ENCODE results near the gene CHRNA4. TPM values are rescaled to one million over a fixed set of nuclear protein-coding genes. Genes with fewer than 3 reads are reported as not detected.

CHRNA4 gene
- total RNA-seq, 4 donors from 2014 or later, result 0.54 to 6.3 (median 1.9) TPM

DNA sequence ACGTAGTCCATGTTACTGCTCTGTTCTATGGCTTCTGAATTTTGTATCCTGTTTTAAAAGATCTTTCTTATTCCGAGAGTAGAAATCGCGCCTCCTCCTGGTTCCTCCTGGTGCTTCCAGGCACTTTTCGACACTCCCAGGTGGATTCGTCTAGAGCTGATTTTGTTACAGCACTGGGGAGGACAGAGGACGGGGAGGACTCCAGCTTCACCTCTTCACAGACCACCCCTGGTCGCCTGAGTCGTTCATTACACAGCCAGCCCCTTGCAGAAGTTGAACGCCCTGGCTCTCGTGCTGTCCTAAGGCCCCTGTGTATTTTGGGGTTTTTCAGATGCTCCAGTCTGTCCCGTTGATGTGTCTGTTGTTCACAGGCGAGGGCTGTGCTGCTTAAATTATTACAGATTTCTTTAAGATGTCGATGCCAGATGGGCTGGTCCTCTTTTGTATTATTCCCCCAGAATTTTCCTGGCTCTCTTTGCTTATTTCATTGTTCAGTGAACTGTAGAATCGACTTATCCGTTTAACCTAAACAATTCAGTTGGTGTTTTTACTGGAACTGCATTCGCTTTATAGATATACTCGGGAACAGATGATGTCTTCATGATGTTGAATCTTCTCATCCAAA is 37.7 kb downstream of the CHRNA4 start:
- intact Hi-C loops (cut with DNase I), result loop anchor here (5.0 kb wide), 1 partner anchor 39 kb away; the partner anchor contains the start of gene CHRNA4
- Histone ChIP-seq H3K4me1 (peaks cover 0 to 10% of the 10 kb centered on the region in 2 donors), H3K4me3 (replicated peaks in 1 of 3) (no peak overlapping the region), H3K27me3 (no peaks in the 10 kb centered on the region), H3K36me3 (no peaks in the 10 kb centered on the region), H3K27ac (no peak overlapping the region), H3K9me3 (no peaks in the 10 kb centered on the region)
- TF ChIP-seq, protein P1, sequence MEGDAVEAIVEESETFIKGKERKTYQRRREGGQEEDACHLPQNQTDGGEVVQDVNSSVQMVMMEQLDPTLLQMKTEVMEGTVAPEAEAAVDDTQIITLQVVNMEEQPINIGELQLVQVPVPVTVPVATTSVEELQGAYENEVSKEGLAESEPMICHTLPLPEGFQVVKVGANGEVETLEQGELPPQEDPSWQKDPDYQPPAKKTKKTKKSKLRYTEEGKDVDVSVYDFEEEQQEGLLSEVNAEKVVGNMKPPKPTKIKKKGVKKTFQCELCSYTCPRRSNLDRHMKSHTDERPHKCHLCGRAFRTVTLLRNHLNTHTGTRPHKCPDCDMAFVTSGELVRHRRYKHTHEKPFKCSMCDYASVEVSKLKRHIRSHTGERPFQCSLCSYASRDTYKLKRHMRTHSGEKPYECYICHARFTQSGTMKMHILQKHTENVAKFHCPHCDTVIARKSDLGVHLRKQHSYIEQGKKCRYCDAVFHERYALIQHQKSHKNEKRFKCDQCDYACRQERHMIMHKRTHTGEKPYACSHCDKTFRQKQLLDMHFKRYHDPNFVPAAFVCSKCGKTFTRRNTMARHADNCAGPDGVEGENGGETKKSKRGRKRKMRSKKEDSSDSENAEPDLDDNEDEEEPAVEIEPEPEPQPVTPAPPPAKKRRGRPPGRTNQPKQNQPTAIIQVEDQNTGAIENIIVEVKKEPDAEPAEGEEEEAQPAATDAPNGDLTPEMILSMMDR (IDR thresholded peaks at IDR 0.05), result no peak
- no peak for TF ChIP-seq POLR2A (IDR thresholded peaks at IDR 0.05)
- WGBS, 2 donors, result 61 to 74% methylated on average over 17 of the region's 18 CpGs
- no peak for DNase-seq

DNA sequence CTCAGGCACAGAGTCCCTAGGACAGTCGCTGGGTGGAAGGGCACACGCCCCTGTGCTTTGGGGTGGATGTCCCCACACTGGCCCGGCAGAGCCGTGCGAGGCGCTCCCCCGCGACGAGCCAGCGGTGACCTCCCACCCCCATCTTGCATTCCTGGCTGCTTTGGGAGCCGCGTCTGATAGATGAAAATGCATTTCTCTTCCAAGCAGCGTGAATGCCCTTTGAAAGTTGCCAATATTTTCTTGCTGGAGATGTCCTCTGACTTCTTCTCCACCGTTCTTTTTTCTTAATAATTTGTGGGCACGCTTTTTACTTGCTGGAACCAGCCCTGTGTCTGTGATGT is 38.2 kb downstream of the CHRNA4 start:
- TF ChIP-seq, protein P1 (IDR thresholded peaks at IDR 0.05), result no peak
- no peak for TF ChIP-seq POLR2A (IDR thresholded peaks at IDR 0.05)
- intact Hi-C loops (cut with DNase I), result loop anchor here (5.0 kb wide), 1 partner anchor 39 kb away; the partner anchor contains the start of gene CHRNA4
- no peak for DNase-seq
- no peak overlapping the region for H3K4me3 ChIP-seq (replicated peaks in 1 of 3)
- H3K27ac ChIP-seq, result no peak overlapping the region
- H3K4me1 ChIP-seq, result peaks cover 0 to 10% of the 10 kb centered on the region in 2 donors
- H3K27me3 ChIP-seq, result no peaks in the 10 kb centered on the region
- WGBS, 2 donors, result 49 to 51% methylated on average over 12 to 15 of the region's 15 CpGs
- no peaks in the 10 kb centered on the region for H3K9me3 ChIP-seq
- H3K36me3 ChIP-seq, result no peaks in the 10 kb centered on the region

DNA sequence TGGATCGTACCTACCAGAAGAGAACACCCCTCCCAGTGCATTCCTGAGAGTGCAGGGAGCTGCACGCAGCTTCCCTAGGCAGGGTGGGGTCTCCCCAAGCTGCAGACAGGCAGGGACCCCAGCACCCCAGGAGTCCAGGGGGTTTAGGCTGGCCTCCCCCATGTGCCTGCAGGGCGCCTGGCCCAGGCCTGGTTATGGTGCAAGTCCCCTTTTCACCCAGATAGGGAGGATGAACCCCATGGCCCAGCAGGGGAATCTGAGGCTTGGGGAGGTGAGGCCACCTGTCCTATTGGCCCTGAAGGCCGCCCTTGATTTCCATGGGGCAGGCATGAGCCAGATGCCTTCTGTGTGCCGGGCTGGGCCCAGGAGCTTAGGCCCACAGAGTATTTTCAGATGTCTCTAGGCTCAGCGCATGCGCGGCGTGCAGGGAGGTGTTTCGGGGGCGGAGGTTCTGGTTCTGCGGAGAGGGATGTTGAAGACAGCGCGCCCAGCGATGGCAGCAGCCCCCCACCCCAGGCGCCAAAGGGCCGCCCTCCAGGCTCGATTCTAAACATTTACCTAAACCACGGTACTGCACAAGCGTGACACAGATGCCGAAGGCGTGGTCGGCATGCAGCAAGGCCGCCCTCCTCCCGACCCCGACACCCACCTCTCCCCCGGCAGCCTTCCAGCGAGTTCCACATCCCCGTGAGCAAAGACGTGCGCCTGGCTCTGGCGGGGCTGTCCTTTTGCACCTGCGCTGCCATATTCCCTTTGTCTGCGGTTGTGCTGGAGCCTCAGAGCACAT is 38.8 kb downstream of the CHRNA4 start:
- Histone ChIP-seq H3K9me3 (no peaks in the 10 kb centered on the region), H3K27me3 (no peaks in the 10 kb centered on the region), H3K4me3 (replicated peaks in 1 of 3) (no peak overlapping the region), H3K4me1 (peaks cover 0 to 10% of the 10 kb centered on the region in 2 donors), H3K27ac (no peak overlapping the region), H3K36me3 (no peaks in the 10 kb centered on the region)
- peak in 1 of 2 donors; percentile 1 for DNase-seq
- no peak for TF ChIP-seq POLR2A (IDR thresholded peaks at IDR 0.05)
- TF ChIP-seq, protein P1 (IDR thresholded peaks at IDR 0.05), result no peak
- intact Hi-C loops (cut with DNase I), result loop anchor here (5.0 kb wide), 1 partner anchor 40 kb away; the partner anchor contains the start of gene CHRNA4
- 83 to 84% methylated on average over 20 to 30 of the region's 34 CpGs for WGBS, 2 donors

DNA sequence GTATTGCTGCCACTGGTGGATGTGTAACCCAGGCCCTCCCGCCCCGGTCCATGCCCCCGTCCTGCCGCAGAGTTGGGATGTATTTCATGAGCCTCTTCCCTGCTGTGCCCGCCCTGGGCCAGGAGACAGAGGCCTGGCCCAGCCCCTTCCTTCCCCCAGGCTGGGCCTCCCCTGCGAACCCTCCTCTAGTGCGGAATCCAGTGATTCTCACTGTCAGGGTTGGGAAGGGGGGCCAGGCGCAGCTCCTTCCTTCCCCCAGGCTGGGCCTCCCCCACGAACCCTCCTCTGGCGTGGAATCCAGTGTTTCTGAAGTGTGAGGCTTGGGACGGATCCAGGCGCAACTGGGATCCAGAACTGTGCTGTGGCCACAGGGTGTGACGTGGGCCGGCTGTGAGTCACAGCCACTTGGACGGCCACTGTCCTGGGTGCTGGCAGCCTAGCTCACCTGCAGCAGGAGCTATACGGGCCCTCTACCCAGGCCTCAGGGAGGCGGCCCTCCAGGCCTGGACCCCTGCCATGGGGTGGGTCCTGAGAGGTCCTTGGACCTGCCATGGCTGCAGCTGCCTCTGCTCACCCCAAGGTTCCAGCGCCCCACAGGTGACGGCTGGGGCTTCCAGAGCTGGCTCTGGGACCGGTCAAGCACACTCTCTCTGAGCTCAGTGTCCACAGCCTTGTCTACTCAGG is 39.9 kb downstream of the CHRNA4 start:
- Histone ChIP-seq H3K4me1 (peaks cover 0 to 10% of the 10 kb centered on the region in 2 donors), H3K27ac (no peak overlapping the region), H3K27me3 (no peaks in the 10 kb centered on the region), H3K9me3 (no peaks in the 10 kb centered on the region), H3K36me3 (no peaks in the 10 kb centered on the region), H3K4me3 (replicated peaks in 1 of 3) (no peak overlapping the region)
- DNase-seq, result peak; percentile 90 to 92
- intact Hi-C loops (cut with DNase I), result loop anchor here (5.0 kb wide), 1 partner anchor 41 kb away; the partner anchor contains the start of gene CHRNA4
- TF ChIP-seq POLR2A (IDR thresholded peaks at IDR 0.05), result no peak
- TF ChIP-seq, protein P1 (IDR thresholded peaks at IDR 0.05), result no peak
- WGBS, 2 donors, result 37 to 40% methylated on average over 13 to 15 of the region's 20 CpGs
